ENCODE measurements around the gene GALR2. TPM values are rescaled to one million over a fixed set of nuclear protein-coding genes. Genes with fewer than 3 reads are reported as not detected.
"Not testable (repeated sequence)": the region's sequence is repeated elsewhere in the genome, so short reads cannot be mapped to it uniquely, and the experiment has no call there.

The GALR2 gene
- total RNA-seq, 2 experiments from 2014 or later = 0.59 to 1.0 TPM

GRCh38 chr17:76056882-76057281 is 17.7 kb upstream of the GALR2 start:
- no peak for DNase-seq
- intact Hi-C loops (cut with DNase I, micrococcal nuclease) = loop anchor here in 1 of 2 experiments (5.0 kb wide), 1 partner anchor 45 kb away; no protein-coding TSS in a partner anchor
- no peak overlapping the region for H3K27ac Mint-ChIP-seq

DNA sequence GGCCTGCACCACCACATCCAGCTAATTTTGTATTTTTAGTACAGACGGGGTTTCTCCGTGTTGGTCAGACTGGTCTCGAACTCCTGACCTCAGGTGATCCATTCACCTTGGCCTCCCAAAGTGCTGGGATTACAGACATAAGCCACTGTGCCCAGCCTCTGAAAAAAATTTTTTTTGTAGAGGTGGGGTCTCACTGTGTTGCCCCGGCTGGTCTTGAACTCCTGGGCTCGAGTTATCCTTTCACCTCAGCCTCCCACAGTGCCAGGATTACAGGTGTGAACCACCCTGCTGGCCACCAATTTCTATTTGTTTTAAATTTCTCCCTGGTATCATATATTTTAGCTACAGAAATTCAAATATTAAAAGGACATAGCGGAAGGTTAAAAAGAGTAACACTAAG is 16.3 kb upstream of the GALR2 start:
- CTCF ChIA-PET = interaction anchor here (0.6 kb wide), 1 partner anchor 225 kb away, joined by 4 read pairs; no protein-coding TSS in a partner anchor
- H3K36me3 Mint-ChIP-seq (ENCODE audit: low read depth) = peaks cover 90% of the 10 kb centered on the region
- intact Hi-C loops (cut with DNase I, micrococcal nuclease) = loop anchor here in 1 of 2 experiments (5.0 kb wide), 1 partner anchor 46 kb away; no protein-coding TSS in a partner anchor
- peaks cover 11% of the 10 kb centered on the region for H3K4me1 Mint-ChIP-seq (ENCODE audit: low read depth)
- H3K9me3 ChIP-seq (ENCODE audit: control insufficient read depth in 1 of 2, insufficient read depth in 1 of 2, low read length in 2 of 2); H3K4me3 Mint-ChIP-seq; H3K27me3 Mint-ChIP-seq; POLR2A ChIA-PET; H3K4me3 ChIP-seq (ENCODE audit: low read length); ATAC-seq (ENCODE audit: poor library complexity); H3K4me1 ChIP-seq (ENCODE audit: insufficient read depth, low read length); DNase-seq; H3K9me3 Mint-ChIP-seq; H3K27ac Mint-ChIP-seq; H3K27ac ChIP-seq (ENCODE audit: low read depth in 1 of 2, low read length in 2 of 2); H3K27me3 ChIP-seq (ENCODE audit: control insufficient read depth in 1 of 2, insufficient read depth in 2 of 2, low read length in 2 of 2): not testable (repeated sequence)
- H3K36me3 ChIP-seq (ENCODE audit: insufficient read depth, low read length) = peaks cover 87% of the 10 kb centered on the region

More at GRCh38 chr17:76056882-76057281, 17.7 kb upstream of the GALR2 start:
- no peak overlapping the region for H3K4me3 ChIP-seq (ENCODE audit: low read length)
- TF ChIP-seq, protein P1, sequence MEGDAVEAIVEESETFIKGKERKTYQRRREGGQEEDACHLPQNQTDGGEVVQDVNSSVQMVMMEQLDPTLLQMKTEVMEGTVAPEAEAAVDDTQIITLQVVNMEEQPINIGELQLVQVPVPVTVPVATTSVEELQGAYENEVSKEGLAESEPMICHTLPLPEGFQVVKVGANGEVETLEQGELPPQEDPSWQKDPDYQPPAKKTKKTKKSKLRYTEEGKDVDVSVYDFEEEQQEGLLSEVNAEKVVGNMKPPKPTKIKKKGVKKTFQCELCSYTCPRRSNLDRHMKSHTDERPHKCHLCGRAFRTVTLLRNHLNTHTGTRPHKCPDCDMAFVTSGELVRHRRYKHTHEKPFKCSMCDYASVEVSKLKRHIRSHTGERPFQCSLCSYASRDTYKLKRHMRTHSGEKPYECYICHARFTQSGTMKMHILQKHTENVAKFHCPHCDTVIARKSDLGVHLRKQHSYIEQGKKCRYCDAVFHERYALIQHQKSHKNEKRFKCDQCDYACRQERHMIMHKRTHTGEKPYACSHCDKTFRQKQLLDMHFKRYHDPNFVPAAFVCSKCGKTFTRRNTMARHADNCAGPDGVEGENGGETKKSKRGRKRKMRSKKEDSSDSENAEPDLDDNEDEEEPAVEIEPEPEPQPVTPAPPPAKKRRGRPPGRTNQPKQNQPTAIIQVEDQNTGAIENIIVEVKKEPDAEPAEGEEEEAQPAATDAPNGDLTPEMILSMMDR (IDR thresholded peaks at IDR 0.05) = no peak
- no peaks in the 10 kb centered on the region for H3K27me3 Mint-ChIP-seq
- ATAC-seq (ENCODE audit: poor library complexity) = no peak
- peaks cover 89% of the 10 kb centered on the region for H3K36me3 ChIP-seq (ENCODE audit: insufficient read depth, low read length)
- H3K27ac ChIP-seq (ENCODE audit: low read depth in 1 of 2, low read length in 2 of 2) = no peak overlapping the region
- no peaks in the 10 kb centered on the region for H3K9me3 ChIP-seq (ENCODE audit: control insufficient read depth in 1 of 2, insufficient read depth in 1 of 2, low read length in 2 of 2)
- no peaks in the 10 kb centered on the region for H3K27me3 ChIP-seq (ENCODE audit: control insufficient read depth in 1 of 2, insufficient read depth in 2 of 2, low read length in 2 of 2)
- ChIA-PET CTCF (interaction anchor here (0.9 kb wide), 1 partner anchor 22 kb away, joined by 3 read pairs; the partner anchor contains the start of gene ZACN), POLR2A (no interaction called here)
- H3K4me1 Mint-ChIP-seq (ENCODE audit: low read depth) = peaks cover 11% of the 10 kb centered on the region
- H3K36me3 Mint-ChIP-seq (ENCODE audit: low read depth) = peaks cover 86% of the 10 kb centered on the region
- no peaks in the 10 kb centered on the region for H3K4me1 ChIP-seq (ENCODE audit: insufficient read depth, low read length)
- no peaks in the 10 kb centered on the region for H3K9me3 Mint-ChIP-seq
- no peak overlapping the region for H3K4me3 Mint-ChIP-seq

DNA sequence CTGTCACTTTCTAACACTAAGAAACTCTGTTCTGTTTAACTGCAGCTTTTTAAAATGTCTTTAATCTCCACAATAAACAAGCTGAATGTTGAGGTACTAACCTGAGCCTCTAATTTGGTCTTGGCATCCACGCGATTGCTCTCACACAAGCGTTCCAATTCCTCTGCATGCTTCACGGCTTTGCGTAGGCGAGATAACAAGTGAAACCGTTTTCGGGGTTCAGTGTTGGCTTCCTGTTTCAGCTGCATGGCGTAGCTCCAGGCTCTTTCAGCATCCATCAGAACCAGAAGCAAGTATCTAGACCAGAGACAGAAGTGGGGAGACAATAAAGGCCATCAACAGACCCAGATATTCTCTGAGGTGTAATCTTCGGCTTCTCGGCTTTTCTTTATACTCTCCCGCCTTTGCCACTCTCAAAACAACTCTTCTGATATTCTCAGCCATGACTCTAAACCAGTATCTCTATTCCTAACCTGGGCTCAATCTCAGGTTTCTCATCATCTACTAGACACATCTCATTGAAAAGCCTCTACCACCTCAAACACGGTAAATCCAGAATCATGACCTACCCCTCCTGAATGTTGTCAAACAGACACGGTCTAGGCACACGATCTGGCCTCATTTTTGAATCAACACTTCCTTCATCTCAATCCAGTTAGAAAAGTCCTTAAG is 10.6 kb upstream of the GALR2 start:
- POLR2A ChIA-PET = interaction anchor here (0.7 to 2.2 kb wide), 10 partner anchors 8 to 289 kb away, joined by 3 to 13 read pairs (median 5); partner anchors contain the start of genes EXOC7, PRPSAP1, SRP68 and ZACN
- Mint-ChIP-seq H3K36me3 (ENCODE audit: low read depth) (peaks cover 90% of the 10 kb centered on the region), H3K9me3 (no peaks in the 10 kb centered on the region), H3K4me1 (ENCODE audit: low read depth) (peaks cover 25% of the 10 kb centered on the region), H3K27ac (peak overlapping the region; percentile 88), H3K27me3 (no peaks in the 10 kb centered on the region), H3K4me3 (peak overlapping the region; percentile 72)
- ATAC-seq (ENCODE audit: poor library complexity) (peak; percentile 97), DNase-seq (peak in 11 of 14 experiments; percentile 25 to 74 (median 42))
- Histone ChIP-seq H3K4me3 (ENCODE audit: low read length) (peak overlapping the region; percentile 6), H3K4me1 (ENCODE audit: insufficient read depth, low read length) (peaks cover 16% of the 10 kb centered on the region), H3K36me3 (ENCODE audit: insufficient read depth, low read length) (peaks cover 82% of the 10 kb centered on the region), H3K27me3 (ENCODE audit: control insufficient read depth in 1 of 2, insufficient read depth in 2 of 2, low read length in 2 of 2) (no peaks in the 10 kb centered on the region), H3K9me3 (ENCODE audit: control insufficient read depth in 1 of 2, insufficient read depth in 1 of 2, low read length in 2 of 2) (no peaks in the 10 kb centered on the region), H3K27ac (ENCODE audit: low read depth in 1 of 2, low read length in 2 of 2) (peak overlapping the region; percentile 18 to 68)
- CTCF ChIA-PET = interaction anchor here (1.2 to 1.5 kb wide), 2 partner anchors 50 to 310 kb away, joined by 3 read pairs; no protein-coding TSS in a partner anchor
- intact Hi-C loops (cut with DNase I, micrococcal nuclease) = no loop called here
- TF ChIP-seq, protein P1 (IDR thresholded peaks at IDR 0.05) = no peak

All from CD4-positive, alpha-beta T cell (primary cell).